SU-DHL-6 (cell line): ENCODE measurements around the gene ANKRD40CL.

Experiments used
- EZH2phosphoT487 ChIP-seq: fragments of 200-600 bp; sonication (generic), shearing (Covaris generic); conservative IDR thresholded peaks from 2 replicates; pipeline ENCODE4 v1.6.1; 2018; ENCODE audit warnings: mild to moderate bottlenecking, antibody characterized with exemption, low read length, moderate library complexity, mixed read lengths
- TF ChIP-seq, protein P1 (sequence below): fragments of 200-600 bp; sonication (generic); IDR thresholded peaks from one replicate; pipeline ENCODE4 v1.5.1; 2017; ENCODE audit warnings: antibody characterized with exemption, mild to moderate bottlenecking, low read length, moderate library complexity; ENCODE audit not compliant: insufficient read depth, poor library complexity, severe bottlenecking

DNA sequence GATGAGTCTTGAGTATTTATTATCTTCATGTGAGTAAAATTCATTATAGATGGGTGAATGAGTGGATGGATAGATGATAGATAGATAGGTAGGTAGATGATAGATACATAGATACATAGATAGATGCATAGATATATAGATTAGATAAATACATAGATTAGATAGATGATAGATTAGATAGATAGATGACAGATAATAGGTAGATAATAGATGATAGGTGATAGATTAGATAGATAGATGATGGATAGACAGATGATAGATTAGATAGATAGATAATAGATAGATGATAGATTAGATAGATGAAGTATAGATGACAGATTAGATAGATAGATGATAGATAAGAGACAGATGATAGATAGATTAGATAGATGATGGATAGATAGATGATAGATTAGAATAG is 46.3 kb upstream of the ANKRD40CL start:
- TF ChIP-seq, protein P1, sequence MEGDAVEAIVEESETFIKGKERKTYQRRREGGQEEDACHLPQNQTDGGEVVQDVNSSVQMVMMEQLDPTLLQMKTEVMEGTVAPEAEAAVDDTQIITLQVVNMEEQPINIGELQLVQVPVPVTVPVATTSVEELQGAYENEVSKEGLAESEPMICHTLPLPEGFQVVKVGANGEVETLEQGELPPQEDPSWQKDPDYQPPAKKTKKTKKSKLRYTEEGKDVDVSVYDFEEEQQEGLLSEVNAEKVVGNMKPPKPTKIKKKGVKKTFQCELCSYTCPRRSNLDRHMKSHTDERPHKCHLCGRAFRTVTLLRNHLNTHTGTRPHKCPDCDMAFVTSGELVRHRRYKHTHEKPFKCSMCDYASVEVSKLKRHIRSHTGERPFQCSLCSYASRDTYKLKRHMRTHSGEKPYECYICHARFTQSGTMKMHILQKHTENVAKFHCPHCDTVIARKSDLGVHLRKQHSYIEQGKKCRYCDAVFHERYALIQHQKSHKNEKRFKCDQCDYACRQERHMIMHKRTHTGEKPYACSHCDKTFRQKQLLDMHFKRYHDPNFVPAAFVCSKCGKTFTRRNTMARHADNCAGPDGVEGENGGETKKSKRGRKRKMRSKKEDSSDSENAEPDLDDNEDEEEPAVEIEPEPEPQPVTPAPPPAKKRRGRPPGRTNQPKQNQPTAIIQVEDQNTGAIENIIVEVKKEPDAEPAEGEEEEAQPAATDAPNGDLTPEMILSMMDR = no peak
- no peak for TF ChIP-seq EZH2phosphoT487
